Effector memory CD8-positive, alpha-beta T cell (primary cell): ENCODE measurements around the gene FCGBP.
A peak's percentile ranks its signal among the peaks of the same experiment; 100 is the strongest.
"Not testable (repeated sequence)": the region's sequence is repeated elsewhere in the genome, so short reads cannot be mapped to it uniquely, and the experiment has no call there.

Source experiments
- ATAC-seq: fragments of 150-1000 bp; cut with Tn5 transposase; replicated peaks from 2 replicates; pipeline ENCODE4 v1.10.0; 2021; ENCODE audit warnings: mild to moderate bottlenecking, moderate library complexity
- DNase-seq, 3 experiments: peaks; one replicate each; pipeline ENCODE4 v3.0.0; 2021
- H3K27ac Mint-ChIP-seq, 2 donors: one replicate each; pipeline ENCODE4 v1.8.0; 2022; ENCODE audit warnings: mild to moderate bottlenecking in 2 of 2, mixed read lengths in 2 of 2, moderate library complexity in 2 of 2
- H3K27me3 Mint-ChIP-seq, 2 donors: one replicate each; pipeline ENCODE4 v1.8.0; 2022; ENCODE audit warnings: mixed read lengths in 2 of 2
- H3K36me3 Mint-ChIP-seq: one replicate; pipeline ENCODE4 v1.8.0; 2022; ENCODE audit warnings: mild to moderate bottlenecking, moderate library complexity, mixed read lengths; ENCODE audit not compliant: insufficient read depth
- H3K4me1 Mint-ChIP-seq, 2 donors: one replicate each; pipeline ENCODE4 v1.8.0; 2022; ENCODE audit warnings: low read depth in 2 of 2, mixed read lengths in 2 of 2
- H3K4me3 Mint-ChIP-seq, 2 donors: one replicate each; pipeline ENCODE4 v1.8.0; 2022; ENCODE audit warnings: mild to moderate bottlenecking in 2 of 2, mixed read lengths in 2 of 2, moderate library complexity in 2 of 2
- H3K9me3 Mint-ChIP-seq, 2 donors: one replicate each; pipeline ENCODE4 v1.8.0; 2022; ENCODE audit warnings: mixed read lengths in 2 of 2

Gene FCGBP

DNA sequence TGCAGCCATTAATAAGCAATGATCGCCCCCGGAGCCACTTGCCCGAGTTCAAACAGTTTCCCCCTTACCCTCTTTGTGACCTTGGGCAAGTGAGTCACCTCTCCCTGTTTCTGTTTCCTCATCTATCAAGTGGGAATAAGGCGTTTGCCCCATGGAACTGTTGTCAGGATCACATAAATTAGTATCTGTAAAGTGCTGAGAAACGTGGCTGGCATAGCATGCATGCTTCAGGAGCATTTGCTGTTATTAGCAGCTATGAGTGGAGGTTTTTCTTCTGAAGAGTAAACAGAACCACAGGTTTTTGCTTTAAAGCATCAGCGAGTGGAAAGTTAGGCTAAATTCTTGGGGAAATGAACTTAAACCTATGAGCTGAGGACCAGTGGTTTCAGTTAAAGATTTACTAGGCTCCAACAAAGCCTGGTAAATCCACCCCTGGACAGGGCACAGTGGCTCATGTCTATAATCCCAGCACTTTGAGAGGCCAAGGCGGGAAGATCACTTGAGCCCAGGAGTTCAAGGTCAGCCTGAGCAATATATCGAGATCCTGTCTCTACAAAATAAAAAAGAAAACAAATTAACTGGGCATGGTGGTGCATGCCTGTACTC is 30.8 kb downstream of the FCGBP start:
- not testable (repeated sequence) for H3K27ac Mint-ChIP-seq, H3K9me3 Mint-ChIP-seq, DNase-seq, ATAC-seq, H3K4me1 Mint-ChIP-seq, H3K36me3 Mint-ChIP-seq, H3K4me3 Mint-ChIP-seq, H3K27me3 Mint-ChIP-seq

DNA sequence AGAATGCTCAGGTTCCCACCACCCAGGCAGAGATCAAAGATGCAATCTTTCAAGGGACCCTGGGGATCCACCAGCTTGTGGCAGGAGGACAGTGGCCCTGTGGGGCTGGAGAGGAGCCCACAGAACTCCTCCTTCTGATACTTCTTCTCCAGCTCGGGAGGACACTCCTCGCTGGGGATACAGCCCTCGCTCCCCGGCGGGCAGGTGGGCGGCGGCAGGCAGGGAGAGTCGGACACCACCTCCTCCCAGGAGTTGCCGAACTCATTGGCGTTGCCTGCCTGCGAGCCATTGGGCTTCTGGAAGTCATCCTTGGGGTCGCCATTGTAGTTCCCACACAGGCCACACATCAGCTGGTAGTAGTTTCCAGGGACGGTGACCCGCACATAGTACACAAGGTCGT is 32.1 kb downstream of the FCGBP start:
- not testable (repeated sequence) for ATAC-seq, H3K4me3 Mint-ChIP-seq, H3K27me3 Mint-ChIP-seq, H3K4me1 Mint-ChIP-seq, H3K36me3 Mint-ChIP-seq, DNase-seq, H3K27ac Mint-ChIP-seq, H3K9me3 Mint-ChIP-seq

GRCh38 chr19:39901681-39902080 is 32.8 kb downstream of the FCGBP start:
- not testable (repeated sequence) for H3K36me3 Mint-ChIP-seq, H3K4me3 Mint-ChIP-seq, DNase-seq, ATAC-seq, H3K9me3 Mint-ChIP-seq, H3K27ac Mint-ChIP-seq, H3K27me3 Mint-ChIP-seq, H3K4me1 Mint-ChIP-seq

DNA sequence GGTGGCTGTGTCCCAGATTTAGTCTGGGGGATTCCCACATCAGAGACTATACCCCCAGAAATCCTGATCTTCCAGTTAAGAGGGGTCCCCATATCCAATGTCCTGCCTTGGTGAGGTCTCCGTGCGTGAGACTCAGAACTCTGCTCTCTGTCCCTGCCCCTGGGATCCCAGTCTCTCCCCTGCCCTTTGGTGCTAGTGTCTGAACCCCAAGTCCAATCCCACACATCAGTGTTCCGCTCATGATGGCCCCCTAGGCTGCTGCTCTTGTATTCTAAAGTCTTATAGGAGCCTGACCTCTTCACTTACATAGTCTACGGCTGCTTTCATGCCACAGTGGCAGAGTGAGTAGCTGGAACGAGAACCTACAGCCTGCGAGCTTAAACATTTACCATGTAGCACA is 35.6 kb downstream of the FCGBP start:
- ATAC-seq, H3K27me3 Mint-ChIP-seq, H3K4me3 Mint-ChIP-seq, H3K36me3 Mint-ChIP-seq, DNase-seq, H3K9me3 Mint-ChIP-seq, H3K4me1 Mint-ChIP-seq: not testable (repeated sequence)
- peak overlapping the region in 1 of 2 donors; percentile 21 for H3K27ac Mint-ChIP-seq

- H3K27ac Mint-ChIP-seq, H3K4me3 Mint-ChIP-seq, H3K36me3 Mint-ChIP-seq, H3K27me3 Mint-ChIP-seq, H3K9me3 Mint-ChIP-seq: not testable (repeated sequence)
- ATAC-seq (peak; percentile 85), DNase-seq (peak; percentile 32 to 36 (median 33))
- H3K4me1 Mint-ChIP-seq = peaks cover 0 to 12% of the 10 kb centered on the region in 2 donors
Measured at GRCh38 chr19:39897511-39898245, 36.8 kb downstream of the FCGBP start.

GRCh38 chr19:39895096-39895495 is 39.3 kb downstream of the FCGBP start:
- not testable (repeated sequence) for ATAC-seq, H3K36me3 Mint-ChIP-seq, H3K27me3 Mint-ChIP-seq, H3K9me3 Mint-ChIP-seq, DNase-seq
- H3K27ac Mint-ChIP-seq = peak overlapping the region in 1 of 2 donors; percentile 92
- peak overlapping the region in 1 of 2 donors; percentile 50 for H3K4me3 Mint-ChIP-seq
- H3K4me1 Mint-ChIP-seq = peaks cover 0 to 34% of the 10 kb centered on the region in 2 donors

- Mint-ChIP-seq H3K27ac (peak overlapping the region in 1 of 2 donors; percentile 92), H3K4me1 (peaks cover 0 to 34% of the 10 kb centered on the region in 2 donors), H3K4me3 (peak overlapping the region in 1 of 2 donors; percentile 50)
- DNase-seq, H3K36me3 Mint-ChIP-seq, H3K27me3 Mint-ChIP-seq, H3K9me3 Mint-ChIP-seq, ATAC-seq: not testable (repeated sequence)
Measured at GRCh38 chr19:39894236-39894606, 40.2 kb downstream of the FCGBP start.

DNA sequence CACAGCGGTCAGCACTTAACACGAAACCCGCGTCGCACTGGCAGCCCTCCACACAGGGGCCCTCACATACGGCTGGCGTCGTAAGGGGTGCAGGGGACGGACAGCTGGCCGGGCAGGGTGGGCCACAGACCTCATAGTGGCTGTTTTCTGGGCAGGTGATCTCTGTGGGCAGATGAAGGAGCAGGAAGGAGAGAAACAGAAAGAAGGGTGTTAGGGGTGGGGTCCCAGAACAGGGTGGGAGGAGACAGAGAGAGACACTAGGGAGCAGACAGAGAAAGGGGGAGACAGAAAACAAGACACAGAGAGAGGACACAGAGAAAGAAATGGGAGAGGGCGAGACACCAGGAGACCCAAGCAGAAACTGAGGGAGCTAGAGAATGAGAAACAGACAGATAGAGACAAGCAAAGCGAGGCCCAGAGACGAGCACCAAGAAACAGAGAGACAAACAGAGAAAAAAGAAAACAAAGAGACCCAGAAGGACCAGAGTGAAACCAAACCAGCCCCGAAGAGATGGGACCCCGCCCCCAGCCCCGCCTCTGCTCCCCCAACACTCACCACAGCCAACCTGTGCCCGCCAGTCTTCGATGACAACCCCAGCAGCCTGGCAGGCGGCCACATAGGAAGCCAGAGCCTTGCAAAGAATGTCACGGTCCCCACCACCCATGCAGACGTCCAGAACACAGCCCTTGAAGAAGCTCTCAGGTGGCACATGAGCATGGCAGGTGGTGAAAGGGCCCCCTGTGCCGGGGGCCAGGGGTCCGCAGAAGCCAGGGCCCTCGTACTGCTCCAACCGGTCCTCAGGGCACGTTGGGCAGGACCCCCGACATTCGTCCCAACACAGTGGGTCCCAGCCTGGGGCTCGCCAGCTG is 40.8 kb downstream of the FCGBP start:
- not testable (repeated sequence) for H3K36me3 Mint-ChIP-seq, H3K27me3 Mint-ChIP-seq, H3K9me3 Mint-ChIP-seq
- ATAC-seq (peak; percentile 53), DNase-seq (peak in 1 of 3 experiments; percentile 77)
- Mint-ChIP-seq H3K27ac (peak overlapping the region in 1 of 2 donors; percentile 92), H3K4me1 (peaks cover 0 to 34% of the 10 kb centered on the region in 2 donors), H3K4me3 (peak overlapping the region; percentile 0 to 83)

DNA sequence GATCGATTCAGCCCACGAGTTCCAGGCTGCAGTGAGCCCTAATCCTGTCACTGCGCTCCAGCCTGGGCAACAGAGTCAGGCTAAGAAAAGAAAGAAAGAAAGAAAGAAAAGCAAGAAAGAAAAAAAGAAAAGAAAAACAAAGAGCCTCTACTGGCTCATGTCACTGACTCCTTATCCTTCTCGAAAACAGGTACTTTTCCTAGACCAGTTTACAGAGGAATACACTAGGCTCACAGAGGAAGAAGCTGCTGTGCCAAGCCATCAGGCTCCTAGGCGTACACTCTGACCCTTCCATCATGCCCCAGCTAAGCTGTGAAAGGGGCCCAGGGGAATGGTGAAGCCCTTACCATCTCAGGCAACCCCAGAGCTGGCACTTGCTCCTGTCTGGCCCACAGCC is 41.9 kb downstream of the FCGBP start:
- not testable (repeated sequence) for ATAC-seq, H3K36me3 Mint-ChIP-seq, H3K9me3 Mint-ChIP-seq, DNase-seq, H3K27me3 Mint-ChIP-seq
- Mint-ChIP-seq H3K4me3 (peak overlapping the region in 1 of 2 donors; percentile 72), H3K27ac (peak overlapping the region; percentile 0 to 33), H3K4me1 (peaks cover 0 to 34% of the 10 kb centered on the region in 2 donors)

GRCh38 chr19:39891660-39892505 is 42.6 kb downstream of the FCGBP start:
- not testable (repeated sequence) for ATAC-seq, H3K27me3 Mint-ChIP-seq, DNase-seq, H3K36me3 Mint-ChIP-seq, H3K9me3 Mint-ChIP-seq
- H3K4me3 Mint-ChIP-seq = peak overlapping the region in 1 of 2 donors; percentile 72
- H3K27ac Mint-ChIP-seq = peak overlapping the region; percentile 0 to 33
- peaks cover 0 to 34% of the 10 kb centered on the region in 2 donors for H3K4me1 Mint-ChIP-seq

- H3K4me1 Mint-ChIP-seq = peaks cover 0 to 34% of the 10 kb centered on the region in 2 donors
- H3K9me3 Mint-ChIP-seq = no peaks in the 10 kb centered on the region
- no peak for ATAC-seq
- peaks cover 5% of the 10 kb centered on the region for H3K36me3 Mint-ChIP-seq
- no peak for DNase-seq
- H3K27ac Mint-ChIP-seq = no peak overlapping the region
- no peaks in the 10 kb centered on the region for H3K27me3 Mint-ChIP-seq
- H3K4me3 Mint-ChIP-seq = peak overlapping the region in 1 of 2 donors; percentile 72
Measured at GRCh38 chr19:39890755-39891551, 43.5 kb downstream of the FCGBP start.
